Peyer's patch (tissue), 4 donors: Measurements from ENCODE around the gene SFXN3. TPM values are rescaled to one million over a fixed set of nuclear protein-coding genes. Genes with fewer than 3 reads are reported as not detected.

Experiments used
- DNase-seq, 3 donors: peaks; one replicate each; pipeline ENCODE4 v3.0.0-alpha.2; 2017 to 2019
- H3K27ac ChIP-seq, 4 donors: fragments of 200-600 bp; sonication (generic); one replicate each; pipeline ENCODE4 v1.5.1; 2016 to 2019
- H3K27me3 ChIP-seq, 2 donors: fragments of 200-600 bp; sonication (generic); one replicate each; pipeline ENCODE4 v1.5.1; 2019
- H3K36me3 ChIP-seq, 3 donors: fragments of 200-600 bp; sonication (generic); one replicate each; pipeline ENCODE4 v1.5.1; 2016 to 2019
- H3K4me1 ChIP-seq, 4 donors: fragments of 200-600 bp; sonication (generic); one replicate each; pipeline ENCODE4 v1.5.1; 2016 to 2019
- H3K4me3 ChIP-seq, 4 donors: fragments of 200-600 bp; sonication (generic); 1 replicate in 3 of 4; 2 replicates in 1 of 4; pipeline ENCODE4 v1.5.1; 2016 to 2019; ENCODE audit warnings: mild to moderate bottlenecking in 1 of 4
- H3K9me3 ChIP-seq, 4 donors: fragments of 200-600 bp; sonication (generic); one replicate each; pipeline ENCODE4 v1.5.1; 2016 to 2019; ENCODE audit warnings: mild to moderate bottlenecking in 1 of 4
- CTCF ChIP-seq, 6 experiments: fragments of 450-650 bp in 4 of 6; fragments of 200-600 bp in 2 of 6; sonication (generic) in 1 of 6; IDR thresholded peaks; one replicate each; pipeline ENCODE4 v1.5.1; 2017 to 2019; ENCODE audit warnings: antibody characterized with exemption in 6 of 6, mild to moderate bottlenecking in 3 of 6, moderate library complexity in 1 of 6
- POLR2A ChIP-seq, 2 donors: fragments of 450-650 bp; IDR thresholded peaks; one replicate each; pipeline ENCODE4 v1.5.1; 2017; ENCODE audit warnings: antibody characterized with exemption in 2 of 2, mild to moderate bottlenecking in 2 of 2, moderate library complexity in 2 of 2
- total RNA-seq, 4 donors: library from RNA; depleted of rRNA; stranded (reverse); fragments of >200 nt; gene quantifications; one replicate each; pipeline ENCODE4 v1.1.0, GENCODE V29; 2016

Gene SFXN3
- total RNA-seq, 4 donors from 2014 or later, result 165 to 772 (median 494) TPM

DNA sequence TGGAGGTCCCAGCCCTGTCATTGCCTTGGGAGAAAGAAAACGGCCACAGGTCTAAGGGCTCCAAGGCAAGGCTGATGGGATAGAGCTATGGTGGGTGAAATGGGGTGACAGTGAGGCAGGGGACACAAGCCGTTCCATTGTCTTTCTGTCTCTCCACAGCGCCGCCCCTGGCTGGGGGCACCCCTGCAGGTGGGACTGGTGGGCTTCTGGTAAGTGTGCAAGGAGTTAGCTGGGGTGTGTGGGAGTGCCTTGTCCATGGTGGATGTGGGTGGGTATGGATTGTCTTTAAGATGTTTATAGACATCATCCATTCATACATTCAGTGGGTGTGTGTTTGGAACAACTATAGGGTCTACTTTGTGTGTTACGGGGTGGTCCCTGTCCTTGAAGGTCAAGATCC is 7.5 kb downstream of the SFXN3 start:
- Histone ChIP-seq H3K9me3 (no peaks in the 10 kb centered on the region), H3K4me3 (no peak overlapping the region), H3K27me3 (no peaks in the 10 kb centered on the region), H3K36me3 (peaks cover 0 to 57% (median 0%) of the 10 kb centered on the region in 3 donors), H3K27ac (no peak overlapping the region), H3K4me1 (peaks cover 0 to 28% (median 3%) of the 10 kb centered on the region in 4 donors)
- TF ChIP-seq CTCF (IDR thresholded peaks at IDR 0.05), result no peak
- TF ChIP-seq POLR2A (IDR thresholded peaks at IDR 0.05), result no peak
- DNase-seq, result no peak

DNA sequence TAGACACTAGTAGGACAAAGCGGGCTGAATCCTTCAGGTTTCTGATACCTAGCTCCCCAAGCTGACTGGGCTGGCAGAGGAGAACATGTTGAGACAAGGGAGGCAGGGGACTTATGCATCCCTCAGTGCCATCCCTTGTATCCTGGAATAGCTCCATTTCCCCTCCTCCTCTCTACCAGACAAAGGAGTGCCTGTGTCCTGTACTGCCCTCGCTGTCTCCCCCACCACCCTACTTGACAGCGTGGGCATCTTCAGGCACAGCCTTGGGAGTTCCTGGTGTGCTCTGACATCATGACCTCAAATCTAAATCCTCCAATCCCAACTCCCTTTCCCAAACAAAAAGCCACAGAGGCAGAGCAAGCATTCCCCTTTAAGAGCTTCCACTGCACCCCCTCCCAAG is 9.0 kb downstream of the SFXN3 start:
- TF ChIP-seq POLR2A (IDR thresholded peaks at IDR 0.05) (no peak), CTCF (IDR thresholded peaks at IDR 0.05) (no peak)
- peaks cover 0 to 24% (median 3%) of the 10 kb centered on the region in 4 donors for H3K4me1 ChIP-seq
- H3K4me3 ChIP-seq, result no peak overlapping the region
- peaks cover 0 to 52% (median 0%) of the 10 kb centered on the region in 3 donors for H3K36me3 ChIP-seq
- H3K27me3 ChIP-seq, result no peaks in the 10 kb centered on the region
- H3K9me3 ChIP-seq, result no peaks in the 10 kb centered on the region
- no peak overlapping the region for H3K27ac ChIP-seq
- no peak for DNase-seq

- H3K27ac ChIP-seq, result peak overlapping the region in 1 of 4 donors; percentile 55
- no peak overlapping the region for H3K4me3 ChIP-seq
- H3K4me1 ChIP-seq, result peaks cover 0 to 17% (median 3%) of the 10 kb centered on the region in 4 donors
Measured at GRCh38 chr10:101040851-101041250, 9.8 kb downstream of the SFXN3 start.

GRCh38 chr10:101041252-101041761 is 10.3 kb downstream of the SFXN3 start:
- no peak for TF ChIP-seq POLR2A (IDR thresholded peaks at IDR 0.05)
- TF ChIP-seq CTCF (IDR thresholded peaks at IDR 0.05), result peak; percentile 77 to 90 (median 86)
- peak overlapping the region in 2 of 4 donors; percentile 88 to 90 for H3K27ac ChIP-seq
- H3K36me3 ChIP-seq, result peaks cover 0 to 40% (median 0%) of the 10 kb centered on the region in 3 donors
- no peaks in the 10 kb centered on the region for H3K9me3 ChIP-seq
- peak; percentile 76 to 93 (median 81) for DNase-seq
- H3K4me3 ChIP-seq, result no peak overlapping the region
- H3K4me1 ChIP-seq, result peaks cover 0 to 17% (median 3%) of the 10 kb centered on the region in 4 donors
- H3K27me3 ChIP-seq, result no peaks in the 10 kb centered on the region

More at GRCh38 chr10:101040851-101041250, 9.8 kb downstream of the SFXN3 start:
- TF ChIP-seq POLR2A (IDR thresholded peaks at IDR 0.05) (no peak), CTCF (IDR thresholded peaks at IDR 0.05) (no peak)
- Histone ChIP-seq H3K9me3 (no peaks in the 10 kb centered on the region), H3K36me3 (peaks cover 0 to 44% (median 0%) of the 10 kb centered on the region in 3 donors), H3K27me3 (no peaks in the 10 kb centered on the region)
- no peak for DNase-seq

GRCh38 chr10:101042118-101042517 is 11.1 kb downstream of the SFXN3 start:
- no peak for DNase-seq

More at GRCh38 chr10:101042118-101042517, 11.1 kb downstream of the SFXN3 start:
- H3K27me3 ChIP-seq, result no peaks in the 10 kb centered on the region
- peak overlapping the region; percentile 68 to 90 (median 84) for H3K27ac ChIP-seq
- no peaks in the 10 kb centered on the region for H3K9me3 ChIP-seq
- TF ChIP-seq CTCF (IDR thresholded peaks at IDR 0.05) (no peak), POLR2A (IDR thresholded peaks at IDR 0.05) (no peak)
- H3K4me3 ChIP-seq, result peak overlapping the region; percentile 35 to 56 (median 46)
- peaks cover 0 to 32% (median 0%) of the 10 kb centered on the region in 3 donors for H3K36me3 ChIP-seq
- peaks cover 0 to 17% (median 3%) of the 10 kb centered on the region in 4 donors for H3K4me1 ChIP-seq
